Calu3 (cell line): ENCODE data around the gene CEP41. TPM values are rescaled to one million over a fixed set of nuclear protein-coding genes. Genes with fewer than 3 reads are reported as not detected.
A peak's percentile ranks its signal among the peaks of the same experiment; 100 is the strongest.

Source experiments
- BruUV-seq: library from RNA; stranded (reverse); fragments of 400-500 nt; replicated peaks from 2 replicates; lab custom pipeline; 2021; lab: Mats Ljungman, UMichigan
- CTCF ChIA-PET: fragments of 300-600 bp; sonication (Branson Sonifier 250); formaldehyde crosslinking; loops from one replicate; lab custom pipeline; 2022; ENCODE audit warnings: antibody characterized with exemption; lab: Charles Lee
- DNase-seq: peaks from one replicate; pipeline ENCODE4 v3.0.0; 2022
- H3K27ac Mint-ChIP-seq: one replicate; pipeline ENCODE4 v1.8.0; 2022; ENCODE audit warnings: mixed read lengths; ENCODE audit not compliant: unreplicated experiment
- H3K27me3 Mint-ChIP-seq: one replicate; pipeline ENCODE4 v1.8.0; 2022; ENCODE audit warnings: mixed read lengths; ENCODE audit not compliant: unreplicated experiment
- H3K36me3 Mint-ChIP-seq: one replicate; pipeline ENCODE4 v1.8.0; 2022; ENCODE audit warnings: mild to moderate bottlenecking, moderate library complexity, mixed read lengths; ENCODE audit not compliant: insufficient read depth, unreplicated experiment
- H3K4me1 Mint-ChIP-seq: one replicate; pipeline ENCODE4 v1.8.0; 2022; ENCODE audit warnings: mild to moderate bottlenecking, low read depth, mixed read lengths; ENCODE audit not compliant: unreplicated experiment
- H3K4me3 Mint-ChIP-seq: one replicate; pipeline ENCODE4 v1.8.0; 2022; ENCODE audit warnings: mild to moderate bottlenecking, low read depth, moderate library complexity, mixed read lengths; ENCODE audit not compliant: unreplicated experiment
- H3K9me3 Mint-ChIP-seq: one replicate; pipeline ENCODE4 v1.8.0; 2022; ENCODE audit warnings: low read depth, mixed read lengths; ENCODE audit not compliant: unreplicated experiment
- intact Hi-C: fragments of 100-400 bp; cut with micrococcal nuclease; formaldehyde crosslinking; loops from one replicate; pipeline ENCODE4 v1.10.0; 2022; ENCODE audit not compliant: unreplicated experiment
- total RNA-seq: library from RNA; stranded (reverse); gene quantifications from 2 replicates; pipeline ENCODE4 v1.2.3, GENCODE V29; 2022
- TF ChIP-seq, protein P1 (sequence below): fragments of 200-600 bp; IDR thresholded peaks from one replicate; pipeline ENCODE4 v1.8.0; 2022; ENCODE audit warnings: antibody characterized with exemption; ENCODE audit not compliant: unreplicated experiment

The CEP41 gene
- total RNA-seq, 1 experiment from 2014 or later: 21.6 TPM

DNA sequence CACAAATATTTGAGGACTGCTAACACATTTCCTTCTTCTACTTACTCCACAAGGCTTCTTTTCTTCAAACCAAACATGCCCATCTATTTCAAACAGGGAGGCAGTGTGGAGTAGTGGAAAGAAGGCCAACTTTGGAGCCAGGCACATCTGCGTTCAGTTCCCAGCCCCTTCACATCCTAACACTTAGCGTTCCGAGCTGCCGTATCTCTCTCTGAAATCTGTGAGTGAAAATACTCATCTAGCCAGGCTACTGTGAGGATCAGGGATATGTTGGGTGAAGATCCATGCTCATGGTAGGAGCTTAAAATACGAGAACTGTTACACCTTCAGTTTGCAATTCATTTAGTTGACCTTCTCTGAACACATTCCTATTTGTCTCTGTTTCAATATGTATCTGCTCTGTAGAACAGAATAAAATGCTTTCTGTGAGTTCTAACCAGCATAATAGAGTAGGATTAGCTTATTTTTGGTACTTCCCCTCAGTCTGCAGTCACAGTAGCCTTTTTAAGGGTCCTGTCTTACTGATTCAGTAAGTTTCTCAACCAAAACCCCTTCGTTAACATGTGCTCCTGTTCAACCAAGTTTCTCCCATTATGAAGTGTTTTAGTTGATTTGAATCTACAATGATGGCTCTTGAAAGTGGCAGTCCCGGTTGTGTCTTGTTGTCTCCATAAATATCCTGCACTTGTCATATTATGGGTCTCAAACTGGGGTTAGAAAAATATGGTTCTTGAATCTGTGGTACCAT is 47.8 kb upstream of the CEP41 start:
- Mint-ChIP-seq H3K27ac (no peak overlapping the region), H3K36me3 (peaks cover 33% of the 10 kb centered on the region), H3K4me1 (peaks cover 50% of the 10 kb centered on the region), H3K9me3 (peaks cover 3% of the 10 kb centered on the region), H3K27me3 (peaks cover 8% of the 10 kb centered on the region), H3K4me3 (peak overlapping the region; percentile 27)
- CTCF ChIA-PET: interaction anchor here (0.6 to 1.1 kb wide), 2 partner anchors 23 to 360 kb away, joined by 3 read pairs; no protein-coding TSS in a partner anchor
- no TSS peak for BruUV-seq
- no peak for DNase-seq
- TF ChIP-seq, protein P1, sequence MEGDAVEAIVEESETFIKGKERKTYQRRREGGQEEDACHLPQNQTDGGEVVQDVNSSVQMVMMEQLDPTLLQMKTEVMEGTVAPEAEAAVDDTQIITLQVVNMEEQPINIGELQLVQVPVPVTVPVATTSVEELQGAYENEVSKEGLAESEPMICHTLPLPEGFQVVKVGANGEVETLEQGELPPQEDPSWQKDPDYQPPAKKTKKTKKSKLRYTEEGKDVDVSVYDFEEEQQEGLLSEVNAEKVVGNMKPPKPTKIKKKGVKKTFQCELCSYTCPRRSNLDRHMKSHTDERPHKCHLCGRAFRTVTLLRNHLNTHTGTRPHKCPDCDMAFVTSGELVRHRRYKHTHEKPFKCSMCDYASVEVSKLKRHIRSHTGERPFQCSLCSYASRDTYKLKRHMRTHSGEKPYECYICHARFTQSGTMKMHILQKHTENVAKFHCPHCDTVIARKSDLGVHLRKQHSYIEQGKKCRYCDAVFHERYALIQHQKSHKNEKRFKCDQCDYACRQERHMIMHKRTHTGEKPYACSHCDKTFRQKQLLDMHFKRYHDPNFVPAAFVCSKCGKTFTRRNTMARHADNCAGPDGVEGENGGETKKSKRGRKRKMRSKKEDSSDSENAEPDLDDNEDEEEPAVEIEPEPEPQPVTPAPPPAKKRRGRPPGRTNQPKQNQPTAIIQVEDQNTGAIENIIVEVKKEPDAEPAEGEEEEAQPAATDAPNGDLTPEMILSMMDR: no peak
- intact Hi-C loops: loop anchor here (5.0 to 10.0 kb wide), 2 partner anchors 246 to 414 kb away; partner anchors contain the start of gene KLHDC10

DNA sequence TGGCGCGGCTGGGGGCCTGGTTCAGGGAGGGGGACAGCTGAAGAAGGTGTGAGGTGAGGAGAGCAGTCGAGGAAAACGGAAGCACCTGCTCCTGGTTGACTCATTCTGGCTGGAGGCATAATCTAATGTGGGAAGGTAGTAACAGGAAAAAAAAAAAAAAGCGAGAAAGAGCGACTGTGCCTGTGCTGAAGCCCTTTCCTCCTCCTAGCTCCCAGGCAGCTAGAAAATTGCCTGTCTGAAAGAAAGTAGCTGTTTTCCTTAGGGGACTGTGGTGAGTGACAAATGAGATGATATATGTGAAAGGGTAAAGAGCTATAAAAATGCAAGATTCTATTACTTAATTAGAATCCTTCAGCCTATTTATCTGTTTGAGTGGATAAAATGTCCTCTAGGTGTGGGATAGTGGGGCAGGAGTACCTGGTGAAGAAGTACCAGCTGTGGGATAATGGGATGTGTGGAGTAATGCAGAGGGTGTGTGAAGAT is 46.2 kb upstream of the CEP41 start:
- H3K4me3 Mint-ChIP-seq: peak overlapping the region; percentile 89
- no peak for DNase-seq
- TF ChIP-seq, protein P1: no peak
- H3K27ac Mint-ChIP-seq: peak overlapping the region; percentile 43
- intact Hi-C loops: loop anchor here (5.0 to 10.0 kb wide), 2 partner anchors 245 to 412 kb away; partner anchors contain the start of gene KLHDC10
- peaks cover 50% of the 10 kb centered on the region for H3K4me1 Mint-ChIP-seq
- no TSS peak for BruUV-seq
- H3K27me3 Mint-ChIP-seq: peaks cover 8% of the 10 kb centered on the region
- peaks cover 3% of the 10 kb centered on the region for H3K9me3 Mint-ChIP-seq
- CTCF ChIA-PET: no interaction called here
- H3K36me3 Mint-ChIP-seq: peaks cover 33% of the 10 kb centered on the region

DNA sequence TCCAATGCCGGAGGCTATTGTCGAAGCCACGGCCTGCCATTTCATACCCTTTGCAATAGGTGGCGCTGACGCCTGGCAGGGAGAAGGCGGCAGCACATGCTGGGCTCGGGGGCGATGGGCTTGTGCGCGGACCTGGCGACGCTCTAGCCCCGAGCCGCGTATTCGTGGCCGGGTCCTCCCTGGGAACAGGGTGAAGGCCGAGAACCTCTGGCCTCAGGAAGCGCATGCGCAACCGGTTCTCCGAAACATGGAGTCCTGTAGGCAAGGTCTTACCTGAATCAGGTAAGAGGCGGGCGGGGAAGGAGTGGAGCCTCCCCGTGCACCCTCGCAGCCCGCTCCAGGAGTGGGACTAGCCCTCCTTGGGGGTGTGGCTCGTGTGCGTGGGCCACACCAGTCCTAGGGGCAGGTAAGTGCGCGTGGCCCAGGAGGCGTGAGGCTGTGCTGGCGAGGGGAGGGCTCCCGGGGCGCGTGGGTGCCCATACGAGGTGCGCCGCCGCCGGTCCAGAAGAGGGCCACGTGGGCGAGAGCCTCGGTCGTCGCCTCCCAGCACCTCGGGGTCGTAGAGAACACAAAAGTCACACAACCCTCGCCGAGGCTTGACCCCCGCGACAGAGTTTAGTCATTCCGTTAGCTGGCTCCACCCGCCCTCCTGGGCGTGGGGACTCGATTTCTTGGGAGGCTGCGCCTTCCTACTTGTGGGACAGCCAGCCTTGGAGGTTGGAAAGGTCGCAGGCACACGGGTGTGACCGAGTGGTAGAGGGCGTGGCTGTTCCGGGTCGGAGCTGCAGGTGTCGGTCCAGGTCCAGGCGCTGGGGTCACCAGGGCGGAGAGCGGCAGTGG is 45.5 kb upstream of the CEP41 start:
- no TSS peak for BruUV-seq
- peak; percentile 87 for DNase-seq

DNA sequence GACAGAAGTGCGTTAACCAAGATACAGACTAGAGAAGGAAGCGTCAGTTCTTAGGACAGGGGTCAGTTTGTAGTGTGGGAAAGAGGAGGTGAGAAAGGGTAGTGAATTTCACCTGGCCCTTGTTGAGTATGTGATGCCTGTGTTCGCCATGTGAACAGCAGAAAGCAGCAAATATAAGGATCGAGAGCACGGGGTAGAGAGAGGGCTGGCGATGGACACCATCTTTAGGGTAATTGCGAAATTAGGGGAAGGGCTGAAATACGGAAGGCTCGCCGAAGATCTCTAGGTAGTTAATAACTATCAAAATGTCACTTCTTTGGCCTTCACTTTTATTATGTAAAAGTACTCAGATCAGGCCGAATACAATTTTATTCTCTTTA is 44.9 kb upstream of the CEP41 start:
- Mint-ChIP-seq H3K4me3 (peak overlapping the region; percentile 89), H3K36me3 (peaks cover 22% of the 10 kb centered on the region), H3K9me3 (peaks cover 3% of the 10 kb centered on the region), H3K27me3 (peaks cover 8% of the 10 kb centered on the region), H3K4me1 (peaks cover 42% of the 10 kb centered on the region), H3K27ac (peak overlapping the region; percentile 43)
- DNase-seq: no peak
- CTCF ChIA-PET: no interaction called here
- TF ChIP-seq, protein P1: no peak
- no TSS peak for BruUV-seq
- intact Hi-C loops: loop anchor here (5.0 to 10.0 kb wide), 2 partner anchors 243 to 411 kb away; partner anchors contain the start of gene KLHDC10

More for the DNA sequence above, 45.5 kb upstream of the CEP41 start:
- peaks cover 3% of the 10 kb centered on the region for H3K9me3 Mint-ChIP-seq
- H3K27me3 Mint-ChIP-seq: peaks cover 8% of the 10 kb centered on the region
- H3K36me3 Mint-ChIP-seq: peaks cover 27% of the 10 kb centered on the region
- H3K27ac Mint-ChIP-seq: peak overlapping the region; percentile 43
- H3K4me3 Mint-ChIP-seq: peak overlapping the region; percentile 89
- CTCF ChIA-PET: no interaction called here
- intact Hi-C loops: loop anchor here (5.0 to 10.0 kb wide), 2 partner anchors 244 to 412 kb away; partner anchors contain the start of gene KLHDC10
- TF ChIP-seq, protein P1: peak; percentile 87
- H3K4me1 Mint-ChIP-seq: peaks cover 46% of the 10 kb centered on the region
